Body of pancreas (tissue), 4 donors: ENCODE results near the gene SIPA1L3. TPM values are rescaled to one million over a fixed set of nuclear protein-coding genes. Genes with fewer than 3 reads are reported as not detected.
"Not testable (repeated sequence)": the region's sequence is repeated elsewhere in the genome, so short reads cannot be mapped to it uniquely, and the experiment has no call there.

Experiments used
- ATAC-seq: fragments of 150-250 bp; one replicate; pipeline ENCODE4 v1.9.1; 2016
- DNase-seq, 4 donors: peaks; one replicate each; pipeline ENCODE4 v3.0.0-alpha.2; 2019
- H3K27ac ChIP-seq, 4 donors: fragments of 200-600 bp; sonication (generic); 1 replicate in 3 of 4; 2 replicates in 1 of 4; pipeline versions ENCODE4 v1.5.1 to v1.6.1; 2016 to 2019; ENCODE audit warnings: mild to moderate bottlenecking in 1 of 4, mixed read lengths in 1 of 4, moderate library complexity in 1 of 4
- H3K27me3 ChIP-seq, 2 donors: fragments of 200-600 bp; sonication (generic); one replicate each; pipeline ENCODE4 v1.6.0; 2016; ENCODE audit warnings: mild to moderate bottlenecking in 1 of 2
- H3K36me3 ChIP-seq, 2 donors: fragments of 200-600 bp; sonication (generic); replicated peaks in 1 of 2; 2 replicates each; pipeline ENCODE4 v1.5.1; 2016; ENCODE audit warnings: low read depth in 2 of 2; ENCODE audit not compliant: insufficient read depth in 1 of 2
- H3K4me1 ChIP-seq: fragments of 200-600 bp; sonication (generic); one replicate; pipeline ENCODE4 v1.6.0; 2016
- H3K4me3 ChIP-seq, 2 donors: fragments of 200-600 bp; sonication (generic); 1 replicate in 1 of 2; 2 replicates in 1 of 2; pipeline ENCODE4 v1.5.1; 2016 to 2019
- H3K9me3 ChIP-seq, 3 donors: fragments of 200-600 bp; sonication (generic); 1 replicate in 2 of 3; 2 replicates in 1 of 3; pipeline ENCODE4 v1.5.1; 2016
- POLR2A ChIP-seq, 3 donors: fragments of 450-650 bp; IDR thresholded peaks; one replicate each; pipeline ENCODE4 v1.6.1; 2016; ENCODE audit warnings: antibody characterized with exemption in 3 of 3, mild to moderate bottlenecking in 2 of 3
- WGBS, 2 donors: methylation state at CpG; one replicate each; pipeline ENCODE4 v1.1.5; 2017; 5-methylcytosine and 5-hydroxymethylcytosine counted together
- intact Hi-C: fragments of 100-400 bp; cut with DNase I; formaldehyde crosslinking; loops from one replicate; pipeline ENCODE4 v1.15.1; 2023
- total RNA-seq, 2 donors: library from RNA; depleted of rRNA; stranded (reverse); fragments of >200 nt; gene quantifications; one replicate each; pipeline ENCODE4 v1.1.0, GENCODE V29; 2016
- TF ChIP-seq, protein P1 (sequence below), 7 experiments: fragments of 450-650 bp in 4 of 7; fragments of 200-600 bp in 3 of 7; sonication (generic) in 3 of 7; IDR thresholded peaks; one replicate each; pipeline ENCODE4 v1.5.1; 2016 to 2019; ENCODE audit warnings: antibody characterized with exemption in 7 of 7

SIPA1L3 gene
- total RNA-seq, 2 donors from 2014 or later = 41.5 to 62.0 TPM

DNA sequence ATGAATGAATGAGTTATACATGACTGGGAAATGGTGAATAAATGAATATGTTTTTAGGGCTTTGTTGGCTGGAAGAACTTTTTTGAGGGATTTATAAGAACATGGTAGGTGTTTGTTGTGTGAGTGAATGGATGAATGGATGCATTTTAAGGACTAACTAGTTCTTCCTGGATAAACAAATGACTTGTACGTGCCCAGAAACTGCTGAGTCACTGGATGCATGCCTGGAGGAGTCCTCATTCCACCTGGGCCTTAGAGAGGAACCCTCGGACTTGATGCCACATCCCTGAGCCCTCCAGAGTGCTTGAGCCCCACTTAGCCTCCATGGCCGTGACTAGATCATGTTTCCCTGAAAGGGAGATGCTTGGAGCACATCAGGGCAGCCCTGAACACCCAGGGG lies 163.6 kb downstream of the SIPA1L3 start:
- Histone ChIP-seq H3K9me3 (no peaks in the 10 kb centered on the region), H3K4me1 (no peaks in the 10 kb centered on the region), H3K36me3 (no peaks in the 10 kb centered on the region), H3K27me3 (no peaks in the 10 kb centered on the region), H3K27ac (no peak overlapping the region), H3K4me3 (no peak overlapping the region)
- intact Hi-C loops = no loop called here
- TF ChIP-seq POLR2A (IDR thresholded peaks at IDR 0.05) = no peak
- TF ChIP-seq, protein P1, sequence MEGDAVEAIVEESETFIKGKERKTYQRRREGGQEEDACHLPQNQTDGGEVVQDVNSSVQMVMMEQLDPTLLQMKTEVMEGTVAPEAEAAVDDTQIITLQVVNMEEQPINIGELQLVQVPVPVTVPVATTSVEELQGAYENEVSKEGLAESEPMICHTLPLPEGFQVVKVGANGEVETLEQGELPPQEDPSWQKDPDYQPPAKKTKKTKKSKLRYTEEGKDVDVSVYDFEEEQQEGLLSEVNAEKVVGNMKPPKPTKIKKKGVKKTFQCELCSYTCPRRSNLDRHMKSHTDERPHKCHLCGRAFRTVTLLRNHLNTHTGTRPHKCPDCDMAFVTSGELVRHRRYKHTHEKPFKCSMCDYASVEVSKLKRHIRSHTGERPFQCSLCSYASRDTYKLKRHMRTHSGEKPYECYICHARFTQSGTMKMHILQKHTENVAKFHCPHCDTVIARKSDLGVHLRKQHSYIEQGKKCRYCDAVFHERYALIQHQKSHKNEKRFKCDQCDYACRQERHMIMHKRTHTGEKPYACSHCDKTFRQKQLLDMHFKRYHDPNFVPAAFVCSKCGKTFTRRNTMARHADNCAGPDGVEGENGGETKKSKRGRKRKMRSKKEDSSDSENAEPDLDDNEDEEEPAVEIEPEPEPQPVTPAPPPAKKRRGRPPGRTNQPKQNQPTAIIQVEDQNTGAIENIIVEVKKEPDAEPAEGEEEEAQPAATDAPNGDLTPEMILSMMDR (IDR thresholded peaks at IDR 0.05) = no peak
- 61 to 62% methylated on average over 2 to 3 of the region's 3 CpGs for whole genome bisulfite sequencing, 2 donors
- DNase-seq (no peak), ATAC-seq (no peak)

- ATAC-seq, H3K27me3 ChIP-seq, H3K9me3 ChIP-seq, H3K4me1 ChIP-seq, intact Hi-C loops, H3K36me3 ChIP-seq, H3K4me3 ChIP-seq, DNase-seq, H3K27ac ChIP-seq: not testable (repeated sequence)
- WGBS, 2 donors = 95% methylated on average over 6 of the region's 6 CpGs
These were observed 164.0 kb downstream of the SIPA1L3 start for GRCh38 chr19:38071054-38071453.

DNA sequence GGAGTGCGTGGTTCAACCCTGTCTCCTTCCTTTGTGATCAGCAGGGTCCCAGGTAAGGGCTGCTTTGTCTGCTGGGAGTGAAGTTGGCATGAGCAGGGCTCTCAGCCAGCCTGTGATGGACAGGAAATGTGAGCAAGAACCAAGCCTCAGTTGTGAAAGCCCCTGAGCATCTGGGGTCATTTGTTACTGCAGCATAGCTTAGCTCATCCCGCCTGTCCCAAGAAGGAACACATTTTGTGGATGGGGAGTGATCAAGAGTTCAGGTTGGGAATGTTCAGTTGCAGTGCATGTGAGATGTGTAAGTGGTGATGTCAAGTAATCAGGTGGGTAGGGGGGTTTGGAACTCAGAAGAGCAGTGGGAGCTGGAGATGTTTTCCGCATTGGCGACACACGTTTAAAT lies 164.6 kb downstream of the SIPA1L3 start:
- 96 to 97% methylated on average over 5 of the region's 5 CpGs for WGBS, 2 donors
- TF ChIP-seq POLR2A (IDR thresholded peaks at IDR 0.05) = no peak
- TF ChIP-seq, protein P1 (IDR thresholded peaks at IDR 0.05) = no peak
- Histone ChIP-seq H3K27ac (no peak overlapping the region), H3K27me3 (no peaks in the 10 kb centered on the region), H3K9me3 (no peaks in the 10 kb centered on the region), H3K36me3 (no peaks in the 10 kb centered on the region), H3K4me1 (no peaks in the 10 kb centered on the region), H3K4me3 (no peak overlapping the region)
- DNase-seq = no peak
- intact Hi-C loops = no loop called here
- ATAC-seq = no peak

GRCh38 chr19:38072776-38073750 lies 166.1 kb downstream of the SIPA1L3 start:
- H3K4me3 ChIP-seq = no peak overlapping the region
- intact Hi-C loops = no loop called here
- ATAC-seq (no peak), DNase-seq (no peak)
- WGBS, 2 donors = 84 to 85% methylated on average over 10 to 18 of the region's 18 CpGs
- TF ChIP-seq, protein P1 (IDR thresholded peaks at IDR 0.05) = no peak
- TF ChIP-seq POLR2A (IDR thresholded peaks at IDR 0.05) = no peak
- no peaks in the 10 kb centered on the region for H3K36me3 ChIP-seq
- H3K27me3 ChIP-seq = no peaks in the 10 kb centered on the region
- H3K9me3 ChIP-seq = no peaks in the 10 kb centered on the region
- H3K4me1 ChIP-seq = no peaks in the 10 kb centered on the region
- H3K27ac ChIP-seq = no peak overlapping the region

DNA sequence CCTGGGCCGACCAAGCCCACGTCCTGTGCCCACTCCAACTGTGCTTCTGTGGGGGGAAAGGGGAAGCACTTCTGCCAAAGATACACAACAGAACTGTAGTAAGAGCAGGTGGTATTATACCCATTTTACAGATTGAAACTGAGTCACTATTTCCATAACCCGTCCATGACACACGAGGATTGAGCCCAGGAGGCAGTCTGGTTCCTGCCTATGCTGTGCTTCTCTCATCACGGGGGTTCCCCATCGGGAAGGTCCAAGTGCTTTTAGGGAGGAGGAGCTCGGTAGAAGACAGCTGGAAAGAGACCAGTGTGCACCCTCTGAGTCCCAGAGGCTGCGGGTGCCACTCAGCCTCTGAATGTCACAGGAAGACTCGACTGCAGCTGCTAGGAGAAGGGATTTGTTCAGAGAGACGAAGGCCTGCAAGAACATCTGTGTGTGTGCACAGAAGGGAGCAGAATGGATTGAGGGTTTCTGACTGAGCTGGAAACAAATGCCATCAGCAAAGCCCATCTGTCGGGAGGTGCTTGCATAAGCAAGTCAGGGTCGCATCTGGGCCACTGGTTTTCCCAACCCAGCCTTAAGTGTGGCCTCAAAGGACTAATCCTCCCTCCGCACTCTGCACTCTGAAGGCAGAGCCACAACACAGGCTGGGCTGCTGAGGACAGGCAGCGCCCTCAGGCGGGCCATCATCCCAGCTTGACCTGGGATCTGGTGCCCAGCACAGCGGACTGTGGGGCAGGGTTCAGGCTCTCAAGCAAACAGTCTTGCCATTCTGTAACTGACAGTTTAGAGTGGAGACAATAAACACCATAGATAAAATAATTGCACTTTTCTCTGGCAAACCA lies 167.1 kb downstream of the SIPA1L3 start:
- no peak for TF ChIP-seq POLR2A (IDR thresholded peaks at IDR 0.05)
- TF ChIP-seq, protein P1 (IDR thresholded peaks at IDR 0.05) = no peak
- Histone ChIP-seq H3K27me3 (no peaks in the 10 kb centered on the region), H3K4me1 (no peaks in the 10 kb centered on the region), H3K27ac (no peak overlapping the region), H3K9me3 (no peaks in the 10 kb centered on the region), H3K4me3 (no peak overlapping the region), H3K36me3 (no peaks in the 10 kb centered on the region)
- ATAC-seq (no peak), DNase-seq (peak in 2 of 4 donors; percentile 22 to 40)
- WGBS, 2 donors = 84 to 89% methylated on average over 12 to 16 of the region's 16 CpGs
- intact Hi-C loops = no loop called here
